ENCODE data around the gene CERS5.

- TF ChIP-seq, protein P1, sequence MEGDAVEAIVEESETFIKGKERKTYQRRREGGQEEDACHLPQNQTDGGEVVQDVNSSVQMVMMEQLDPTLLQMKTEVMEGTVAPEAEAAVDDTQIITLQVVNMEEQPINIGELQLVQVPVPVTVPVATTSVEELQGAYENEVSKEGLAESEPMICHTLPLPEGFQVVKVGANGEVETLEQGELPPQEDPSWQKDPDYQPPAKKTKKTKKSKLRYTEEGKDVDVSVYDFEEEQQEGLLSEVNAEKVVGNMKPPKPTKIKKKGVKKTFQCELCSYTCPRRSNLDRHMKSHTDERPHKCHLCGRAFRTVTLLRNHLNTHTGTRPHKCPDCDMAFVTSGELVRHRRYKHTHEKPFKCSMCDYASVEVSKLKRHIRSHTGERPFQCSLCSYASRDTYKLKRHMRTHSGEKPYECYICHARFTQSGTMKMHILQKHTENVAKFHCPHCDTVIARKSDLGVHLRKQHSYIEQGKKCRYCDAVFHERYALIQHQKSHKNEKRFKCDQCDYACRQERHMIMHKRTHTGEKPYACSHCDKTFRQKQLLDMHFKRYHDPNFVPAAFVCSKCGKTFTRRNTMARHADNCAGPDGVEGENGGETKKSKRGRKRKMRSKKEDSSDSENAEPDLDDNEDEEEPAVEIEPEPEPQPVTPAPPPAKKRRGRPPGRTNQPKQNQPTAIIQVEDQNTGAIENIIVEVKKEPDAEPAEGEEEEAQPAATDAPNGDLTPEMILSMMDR (conservative IDR thresholded peaks at IDR 0.05; ENCODE audit: low read length) = no peak
- no peak for TF ChIP-seq EZH2phosphoT487 (IDR thresholded peaks at IDR 0.05; ENCODE audit: borderline replicate concordance, low read depth, low read length)
Observed at GRCh38 chr12:50149311-50149710, 17.9 kb downstream of the CERS5 start.
